GM18499 (cell line): ENCODE data around the gene KDM4F.
"Not testable (repeated sequence)": the region's sequence is repeated elsewhere in the genome, so short reads cannot be mapped to it uniquely, and the experiment has no call there.

ENCODE experiments used
- ATAC-seq: cut with Tn5 transposase; IDR thresholded peaks from one replicate; pipeline ENCODE4 v1.9.1; 2021; ENCODE audit warnings: moderate number of reproducible peaks; ENCODE audit not compliant: insufficient read depth, unreplicated experiment

Gene KDM4F

GRCh38 chr11:95049122-95049521 is at the start of gene KDM4F:
Gene KDM4F (plus strand): TSS chr11:95049422.
- not testable (repeated sequence) for ATAC-seq

- no peak for ATAC-seq
Observed at GRCh38 chr11:95003716-95004115, 45.5 kb upstream of the KDM4F start.

GRCh38 chr11:95005642-95006041 is 43.6 kb upstream of the KDM4F start:
- no peak for ATAC-seq

GRCh38 chr11:95011376-95011775 is 37.8 kb upstream of the KDM4F start:
- no peak for ATAC-seq

GRCh38 chr11:95014184-95014821 is 34.9 kb upstream of the KDM4F start:
- no peak for ATAC-seq

- ATAC-seq = no peak
Observed at GRCh38 chr11:95016139-95016538, 33.1 kb upstream of the KDM4F start.

- ATAC-seq = not testable (repeated sequence)
Observed at GRCh38 chr11:95021468-95021867, 27.8 kb upstream of the KDM4F start.

- ATAC-seq = no peak
Observed at GRCh38 chr11:95024958-95025357, 24.3 kb upstream of the KDM4F start, which contains the start of gene KDM4E. Gene KDM4E (plus strand): TSS chr11:95025258. CDS start chr11:95025558, 300 bp downstream.

- not testable (repeated sequence) for ATAC-seq
Observed at GRCh38 chr11:95025594-95025993, 23.6 kb upstream of the KDM4F start.

GRCh38 chr11:95028357-95028756 is 20.9 kb upstream of the KDM4F start:
- no peak for ATAC-seq

- no peak for ATAC-seq
Observed at GRCh38 chr11:95033051-95033450, 16.2 kb upstream of the KDM4F start.

GRCh38 chr11:95035316-95035715 is 13.9 kb upstream of the KDM4F start:
- ATAC-seq = no peak

- not testable (repeated sequence) for ATAC-seq
Observed at GRCh38 chr11:95037356-95038035, 11.7 kb upstream of the KDM4F start.

- ATAC-seq = no peak
Observed at GRCh38 chr11:95042239-95042638, 7.0 kb upstream of the KDM4F start.

GRCh38 chr11:95042906-95043305 is 6.3 kb upstream of the KDM4F start:
- no peak for ATAC-seq

- ATAC-seq = no peak
Observed at GRCh38 chr11:95044010-95044409, 5.2 kb upstream of the KDM4F start.

- no peak for ATAC-seq
Observed at GRCh38 chr11:95045812-95046211, 3.4 kb upstream of the KDM4F start.

- no peak for ATAC-seq
Observed at GRCh38 chr11:95050595-95051202, 1.5 kb downstream of the KDM4F start.

GRCh38 chr11:95054356-95054755 is 5.1 kb downstream of the KDM4F start:
- ATAC-seq = no peak

GRCh38 chr11:95055283-95055897 is 6.2 kb downstream of the KDM4F start:
- ATAC-seq = peak; percentile 99

- ATAC-seq = no peak
Observed at GRCh38 chr11:95057959-95058358, 8.7 kb downstream of the KDM4F start.
